HL-60/S4 treated with phorbol 12-myristate 13-acetate at 8.2 ng/mL for 4 days and 3 days (cell line): Measurements from ENCODE around the gene SOD1.
"Not testable (repeated sequence)": the region's sequence is repeated elsewhere in the genome, so short reads cannot be mapped to it uniquely, and the experiment has no call there.

ENCODE experiments used
- in situ Hi-C: fragments of 300-500 bp; cut with MboI; formaldehyde crosslinking; loops from 2 replicates; pipeline ENCODE4 v1.15.0; 2022; ENCODE audit warnings: low sequenced_read_pairs

SOD1 gene

GRCh38 chr21:31659536-31660258, at the start of gene SOD1:
Gene SOD1 (plus strand): TSS chr21:31659693. CDS start chr21:31659770, 77 bp downstream.
- in situ Hi-C loops: no loop called here

- in situ Hi-C loops: no loop called here
Measured at GRCh38 chr21:31611445-31611844, 48.0 kb upstream of the SOD1 start.

GRCh38 chr21:31612894-31613785, 46.4 kb upstream of the SOD1 start:
- in situ Hi-C loops: no loop called here

DNA sequence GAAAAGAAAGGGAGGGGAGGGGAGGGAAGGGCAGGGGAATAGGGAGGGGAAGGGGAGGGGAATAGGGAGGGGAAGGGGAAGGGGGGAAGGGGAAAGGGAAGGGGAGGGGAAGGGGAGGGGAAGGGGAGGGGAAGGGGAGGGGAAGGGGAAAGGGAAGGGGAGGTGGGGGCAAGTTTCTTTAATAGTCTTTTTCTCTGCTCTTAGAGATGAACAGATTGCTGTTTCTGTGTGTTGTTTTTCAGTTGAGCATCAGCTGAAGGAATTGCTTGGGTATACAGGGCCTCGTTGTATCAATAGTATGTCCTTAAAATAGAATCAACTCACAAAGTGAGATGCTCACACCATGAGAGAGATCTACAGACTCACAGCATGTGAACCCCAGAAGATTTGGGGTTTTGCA, 44.8 kb upstream of the SOD1 start:
- in situ Hi-C loops: no loop called here

DNA sequence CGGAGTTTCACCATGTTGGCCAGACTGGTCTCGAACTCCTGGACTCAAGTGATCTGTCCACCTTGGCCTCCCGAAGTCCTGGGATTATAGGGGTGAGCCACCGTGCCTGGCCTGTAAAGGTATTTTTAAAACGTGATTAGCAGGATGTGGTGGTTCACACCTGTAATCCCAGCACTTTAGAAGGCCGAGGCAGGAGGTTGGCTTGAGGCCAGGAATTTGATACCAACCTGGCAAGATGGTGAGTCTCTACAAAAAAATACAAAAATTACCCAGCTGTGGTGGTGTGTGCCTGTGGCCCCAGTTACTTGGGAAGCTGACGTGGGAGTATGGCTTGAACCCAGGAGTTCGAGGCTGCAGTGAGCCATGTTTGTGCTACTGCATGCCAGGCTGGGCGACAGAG, 43.3 kb upstream of the SOD1 start:
- in situ Hi-C loops: no loop called here

GRCh38 chr21:31618696-31619430, 40.6 kb upstream of the SOD1 start:
- in situ Hi-C loops: no loop called here

GRCh38 chr21:31622397-31622796, 37.1 kb upstream of the SOD1 start:
- in situ Hi-C loops: no loop called here

GRCh38 chr21:31623664-31624063, 35.8 kb upstream of the SOD1 start:
- in situ Hi-C loops: no loop called here

- in situ Hi-C loops: no loop called here
Measured at GRCh38 chr21:31624181-31624580, 35.3 kb upstream of the SOD1 start.

DNA sequence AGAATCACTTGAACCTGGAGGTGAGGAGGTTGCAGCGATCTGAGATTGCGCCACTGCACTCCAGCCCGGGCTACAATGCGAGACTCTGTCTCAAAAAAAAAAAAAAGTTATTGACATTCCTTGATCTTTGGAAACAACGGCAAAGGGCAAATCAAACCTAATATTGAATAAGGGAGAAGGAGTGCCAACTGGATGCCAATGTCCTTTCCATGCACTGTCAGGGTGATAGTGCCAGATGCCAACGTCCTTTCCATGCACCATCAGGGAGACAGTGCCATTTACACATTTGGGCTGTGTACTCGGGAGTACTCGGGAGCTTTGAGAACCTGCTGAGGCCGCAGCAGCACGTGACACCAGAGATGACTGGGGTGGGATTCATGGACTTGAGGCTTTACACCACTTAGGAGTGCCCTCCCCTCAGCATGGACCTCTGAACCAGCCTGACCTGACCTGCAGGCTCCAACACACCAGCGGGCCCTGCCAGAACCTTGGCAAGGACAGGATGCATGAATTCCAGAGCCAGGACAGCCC, 34.5 kb upstream of the SOD1 start:
- in situ Hi-C loops: no loop called here

GRCh38 chr21:31629972-31630711, 29.4 kb upstream of the SOD1 start:
- in situ Hi-C loops: no loop called here

- in situ Hi-C loops: not testable (repeated sequence)
Measured at GRCh38 chr21:31631881-31632280, 27.6 kb upstream of the SOD1 start.

DNA sequence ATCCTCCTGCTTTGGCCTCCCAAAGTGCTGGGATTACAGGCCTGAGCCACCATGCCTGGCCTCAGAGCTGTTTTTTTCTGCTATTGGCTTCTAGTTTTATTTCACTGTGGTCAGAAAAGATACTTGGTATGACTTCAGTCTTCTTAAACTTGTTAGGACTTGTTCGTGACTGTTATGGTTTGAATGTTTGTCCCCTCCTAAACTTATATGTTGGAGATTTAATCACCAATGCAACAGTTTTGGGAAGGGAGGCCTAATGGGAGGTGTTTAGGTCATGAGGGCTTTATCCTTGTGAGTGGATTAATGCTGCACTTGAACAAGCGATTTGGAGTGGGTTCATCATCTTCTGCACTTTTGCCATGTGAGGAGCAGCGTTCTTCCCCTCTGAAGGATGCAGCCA, 24.5 kb upstream of the SOD1 start:
- in situ Hi-C loops: no loop called here

- in situ Hi-C loops: no loop called here
Measured at GRCh38 chr21:31636874-31637273, 22.6 kb upstream of the SOD1 start.

DNA sequence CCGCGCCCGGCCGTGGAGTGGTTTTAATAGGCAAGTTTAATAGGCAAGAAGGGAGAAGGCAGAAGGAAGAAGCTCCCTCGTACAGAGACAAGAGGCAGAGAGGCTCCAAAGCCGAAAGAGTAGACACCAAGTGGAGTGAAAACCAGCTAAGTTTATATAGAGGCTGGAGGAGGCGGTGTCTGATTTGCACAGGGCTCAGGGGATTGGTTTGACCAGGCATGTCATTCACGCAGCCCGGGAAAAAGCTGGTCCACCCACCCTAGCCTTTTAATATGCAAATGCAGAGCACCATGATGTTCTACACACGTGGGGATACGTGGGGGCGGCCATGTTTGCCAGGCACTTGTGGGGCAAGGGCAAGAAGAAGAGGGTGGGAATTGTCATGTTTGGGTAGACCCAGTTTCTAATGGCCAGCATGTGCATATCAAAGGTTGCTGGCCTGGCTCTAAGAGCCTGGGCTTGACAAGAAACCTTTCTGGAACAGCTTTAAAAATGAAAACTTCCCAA, 18.0 kb upstream of the SOD1 start:
- in situ Hi-C loops: no loop called here

DNA sequence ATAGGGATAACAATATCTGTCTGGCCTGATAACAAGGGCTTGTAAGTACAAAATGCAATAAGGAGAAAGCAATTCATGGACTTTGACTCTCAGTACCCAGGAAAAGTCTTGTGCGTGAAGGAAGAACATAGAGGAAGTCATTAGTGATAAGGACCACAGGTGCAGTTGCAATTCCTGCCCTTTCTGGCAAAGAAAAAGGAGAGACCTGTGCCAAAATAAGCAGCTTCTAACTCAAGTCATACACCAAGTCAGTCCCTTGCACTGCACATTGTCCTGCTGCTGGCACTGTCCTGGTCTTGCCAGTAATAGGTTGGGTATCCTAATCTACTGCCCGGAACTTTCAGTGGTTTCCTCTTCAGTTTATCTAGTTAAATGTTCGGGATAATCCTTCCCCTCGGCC, 14.8 kb upstream of the SOD1 start:
- in situ Hi-C loops: no loop called here

- in situ Hi-C loops: no loop called here
Measured at GRCh38 chr21:31647650-31648049, 11.8 kb upstream of the SOD1 start.

GRCh38 chr21:31650930-31651329, 8.6 kb upstream of the SOD1 start:
- in situ Hi-C loops: no loop called here

DNA sequence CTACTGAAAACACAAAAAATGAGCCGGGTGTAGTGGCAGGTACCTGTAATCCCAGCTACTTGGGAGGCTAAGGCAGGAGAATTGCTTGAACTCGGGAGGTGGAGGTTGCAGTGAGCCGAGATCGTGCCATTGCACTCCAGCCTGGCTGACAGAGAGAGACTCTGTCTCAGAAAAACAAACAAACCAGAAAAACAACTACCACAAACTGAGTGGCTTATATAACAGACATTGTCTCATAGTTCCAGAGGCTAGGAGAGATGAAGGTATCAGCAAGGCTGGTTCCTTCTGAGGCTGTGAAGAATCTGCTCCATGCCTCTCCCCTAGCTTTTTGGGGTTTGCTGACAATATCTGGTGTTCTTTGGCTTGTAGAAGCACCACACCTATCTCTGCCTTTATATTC, 8.0 kb upstream of the SOD1 start:
- in situ Hi-C loops: not testable (repeated sequence)

- in situ Hi-C loops: no loop called here
Measured at GRCh38 chr21:31654340-31654739, 5.2 kb upstream of the SOD1 start.
